ENCODE measurements around the gene CST4.

CST4 gene

DNA sequence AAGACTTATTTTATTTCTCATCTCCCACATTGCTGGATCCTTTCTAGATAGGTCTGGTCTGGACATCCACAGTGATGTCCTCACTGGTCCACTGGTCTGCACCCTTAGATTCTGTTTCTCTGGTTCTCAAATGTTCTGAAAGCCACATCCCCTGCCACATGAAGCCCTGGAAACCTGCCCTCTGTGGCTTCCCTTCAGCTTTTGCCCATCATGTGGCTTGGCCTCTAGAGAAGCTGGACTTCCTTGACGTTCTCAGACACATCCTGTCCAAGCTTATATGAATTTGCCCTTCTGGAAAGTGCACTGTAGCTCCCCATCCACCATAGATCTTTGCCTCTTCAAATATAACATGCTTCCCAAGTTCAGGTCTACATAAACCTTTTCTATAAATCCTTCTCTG lies 18.5 kb downstream of the CST4 start (continued):
- TF ChIP-seq, protein P1, sequence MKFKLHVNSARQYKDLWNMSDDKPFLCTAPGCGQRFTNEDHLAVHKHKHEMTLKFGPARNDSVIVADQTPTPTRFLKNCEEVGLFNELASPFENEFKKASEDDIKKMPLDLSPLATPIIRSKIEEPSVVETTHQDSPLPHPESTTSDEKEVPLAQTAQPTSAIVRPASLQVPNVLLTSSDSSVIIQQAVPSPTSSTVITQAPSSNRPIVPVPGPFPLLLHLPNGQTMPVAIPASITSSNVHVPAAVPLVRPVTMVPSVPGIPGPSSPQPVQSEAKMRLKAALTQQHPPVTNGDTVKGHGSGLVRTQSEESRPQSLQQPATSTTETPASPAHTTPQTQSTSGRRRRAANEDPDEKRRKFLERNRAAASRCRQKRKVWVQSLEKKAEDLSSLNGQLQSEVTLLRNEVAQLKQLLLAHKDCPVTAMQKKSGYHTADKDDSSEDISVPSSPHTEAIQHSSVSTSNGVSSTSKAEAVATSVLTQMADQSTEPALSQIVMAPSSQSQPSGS (tag by site-specific recombination; IDR thresholded peaks at IDR 0.05; ENCODE audit: low read depth): no peak
- TF ChIP-seq, protein P2, sequence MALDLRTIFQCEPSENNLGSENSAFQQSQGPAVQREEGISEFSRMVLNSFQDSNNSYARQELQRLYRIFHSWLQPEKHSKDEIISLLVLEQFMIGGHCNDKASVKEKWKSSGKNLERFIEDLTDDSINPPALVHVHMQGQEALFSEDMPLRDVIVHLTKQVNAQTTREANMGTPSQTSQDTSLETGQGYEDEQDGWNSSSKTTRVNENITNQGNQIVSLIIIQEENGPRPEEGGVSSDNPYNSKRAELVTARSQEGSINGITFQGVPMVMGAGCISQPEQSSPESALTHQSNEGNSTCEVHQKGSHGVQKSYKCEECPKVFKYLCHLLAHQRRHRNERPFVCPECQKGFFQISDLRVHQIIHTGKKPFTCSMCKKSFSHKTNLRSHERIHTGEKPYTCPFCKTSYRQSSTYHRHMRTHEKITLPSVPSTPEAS (tag by site-specific recombination; IDR thresholded peaks at IDR 0.05): no peak
- TF ChIP-seq, protein P3, sequence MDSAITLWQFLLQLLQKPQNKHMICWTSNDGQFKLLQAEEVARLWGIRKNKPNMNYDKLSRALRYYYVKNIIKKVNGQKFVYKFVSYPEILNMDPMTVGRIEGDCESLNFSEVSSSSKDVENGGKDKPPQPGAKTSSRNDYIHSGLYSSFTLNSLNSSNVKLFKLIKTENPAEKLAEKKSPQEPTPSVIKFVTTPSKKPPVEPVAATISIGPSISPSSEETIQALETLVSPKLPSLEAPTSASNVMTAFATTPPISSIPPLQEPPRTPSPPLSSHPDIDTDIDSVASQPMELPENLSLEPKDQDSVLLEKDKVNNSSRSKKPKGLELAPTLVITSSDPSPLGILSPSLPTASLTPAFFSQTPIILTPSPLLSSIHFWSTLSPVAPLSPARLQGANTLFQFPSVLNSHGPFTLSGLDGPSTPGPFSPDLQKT (IDR thresholded peaks at IDR 0.05; ENCODE audit: borderline replicate concordance, low read depth, low read length): no peak
- TF ChIP-seq ZNF292 (tag by site-specific recombination; IDR thresholded peaks at IDR 0.05; ENCODE audit: borderline replicate concordance, low read depth) (no peak), ZNF114 (tag by site-specific recombination; IDR thresholded peaks at IDR 0.05) (no peak), ZNF426 (tag by site-specific recombination; IDR thresholded peaks at IDR 0.05) (no peak), ZNF423 (tag by site-specific recombination; IDR thresholded peaks at IDR 0.05) (no peak), ZNF157 (tag by site-specific recombination; IDR thresholded peaks at IDR 0.05) (no peak), KLF7 (tag by site-specific recombination; IDR thresholded peaks at IDR 0.05; ENCODE audit: borderline replicate concordance) (no peak), TRIM28 (IDR thresholded peaks at IDR 0.05; ENCODE audit: borderline replicate concordance, low read length) (no peak), ZNF274 (IDR thresholded peaks at IDR 0.05; ENCODE audit: low read length) (no peak), ZNF274 (tag by site-specific recombination; IDR thresholded peaks at IDR 0.05; ENCODE audit: borderline replicate concordance) (no peak)
- TF ChIP-seq, protein P4, sequence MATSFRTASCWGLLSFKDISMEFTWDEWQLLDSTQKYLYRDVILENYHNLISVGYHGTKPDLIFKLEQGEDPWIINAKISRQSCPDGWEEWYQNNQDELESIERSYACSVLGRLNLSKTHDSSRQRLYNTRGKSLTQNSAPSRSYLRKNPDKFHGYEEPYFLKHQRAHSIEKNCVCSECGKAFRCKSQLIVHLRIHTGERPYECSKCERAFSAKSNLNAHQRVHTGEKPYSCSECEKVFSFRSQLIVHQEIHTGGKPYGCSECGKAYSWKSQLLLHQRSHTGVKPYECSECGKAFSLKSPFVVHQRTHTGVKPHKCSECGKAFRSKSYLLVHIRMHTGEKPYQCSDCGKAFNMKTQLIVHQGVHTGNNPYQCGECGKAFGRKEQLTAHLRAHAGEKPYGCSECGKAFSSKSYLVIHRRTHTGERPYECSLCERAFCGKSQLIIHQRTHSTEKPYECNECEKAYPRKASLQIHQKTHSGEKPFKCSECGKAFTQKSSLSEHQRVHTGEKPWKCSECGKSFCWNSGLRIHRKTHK (tag by site-specific recombination; IDR thresholded peaks at IDR 0.05): no peak

DNA sequence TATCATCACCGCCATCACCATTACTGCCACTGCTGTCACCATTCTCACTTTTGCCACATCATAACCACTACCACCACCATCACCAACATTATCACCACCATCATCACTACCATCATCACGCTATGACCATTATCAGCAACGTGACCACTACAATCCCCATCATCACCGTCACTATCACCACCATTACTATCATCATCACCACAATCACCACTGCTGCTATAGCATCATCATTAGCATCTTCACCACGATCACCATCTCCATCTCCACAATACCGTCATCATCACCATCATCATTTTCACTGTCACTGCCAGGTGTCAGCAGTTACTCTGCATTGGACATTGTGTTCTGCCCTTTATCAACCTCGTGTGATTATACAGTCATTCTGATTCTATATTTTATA lies 19.0 kb downstream of the CST4 start:
- H3K27ac ChIP-seq (ENCODE audit: extremely low read depth, low read depth, low read length): no peak overlapping the region
- H3K36me3 ChIP-seq (ENCODE audit: control insufficient read depth in 2 of 2, insufficient read depth in 1 of 2, low read length in 2 of 2): no peaks in the 10 kb centered on the region
- POLR2A ChIA-PET: no interaction called here
- H3K4me1 ChIP-seq (ENCODE audit: control insufficient read depth, insufficient read depth, low read length): no peaks in the 10 kb centered on the region
- CTCF ChIA-PET: interaction anchor here (0.7 kb wide), 1 partner anchor 10 kb away, joined by 3 read pairs; no protein-coding TSS in a partner anchor
- TF ChIP-seq ZNF610 (tag by site-specific recombination; IDR thresholded peaks at IDR 0.05; ENCODE audit: borderline replicate concordance): no peak
- TF ChIP-seq KLF10 (tag by site-specific recombination; IDR thresholded peaks at IDR 0.05): no peak
- no peak for TF ChIP-seq ZNF548 (tag by site-specific recombination; IDR thresholded peaks at IDR 0.05)
- TF ChIP-seq ZNF16 (tag by site-specific recombination; IDR thresholded peaks at IDR 0.05; ENCODE audit: low read depth): no peak
- no peak for TF ChIP-seq ZSCAN16 (tag by site-specific recombination; IDR thresholded peaks at IDR 0.05)
- no peak overlapping the region for H3K4me3 ChIP-seq (ENCODE audit: low read depth, low read length)
- H3K9me3 ChIP-seq (ENCODE audit: control insufficient read depth, insufficient read depth, low read depth, low read length): no peaks in the 10 kb centered on the region

DNA sequence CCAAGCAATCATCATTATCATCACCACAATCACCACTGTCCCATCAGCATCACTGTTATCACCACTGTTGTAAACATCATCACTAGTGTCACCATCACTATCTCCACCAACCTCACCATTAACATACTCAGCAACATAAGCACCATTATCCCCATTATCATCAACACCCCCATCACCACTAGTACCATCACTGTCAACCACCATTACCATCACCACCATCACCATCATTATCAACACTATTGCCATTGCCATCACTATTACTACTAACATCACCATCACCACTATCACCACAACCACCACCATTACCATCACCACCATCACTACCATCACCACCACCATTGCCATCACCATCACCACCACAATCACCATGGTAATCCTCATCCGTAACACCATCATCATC lies 19.5 kb downstream of the CST4 start:
- H3K4me3 ChIP-seq (ENCODE audit: low read depth, low read length): no peak overlapping the region
- no peaks in the 10 kb centered on the region for H3K4me1 ChIP-seq (ENCODE audit: control insufficient read depth, insufficient read depth, low read length)
- ChIA-PET CTCF (interaction anchor here (0.6 to 1.5 kb wide), 12 partner anchors 10 to 266 kb away, joined by 3 to 8 read pairs (median 3); no protein-coding TSS in a partner anchor), POLR2A (no interaction called here)
- TF ChIP-seq ZFP69B (tag by site-specific recombination; IDR thresholded peaks at IDR 0.05): no peak
- TF ChIP-seq, protein P5, sequence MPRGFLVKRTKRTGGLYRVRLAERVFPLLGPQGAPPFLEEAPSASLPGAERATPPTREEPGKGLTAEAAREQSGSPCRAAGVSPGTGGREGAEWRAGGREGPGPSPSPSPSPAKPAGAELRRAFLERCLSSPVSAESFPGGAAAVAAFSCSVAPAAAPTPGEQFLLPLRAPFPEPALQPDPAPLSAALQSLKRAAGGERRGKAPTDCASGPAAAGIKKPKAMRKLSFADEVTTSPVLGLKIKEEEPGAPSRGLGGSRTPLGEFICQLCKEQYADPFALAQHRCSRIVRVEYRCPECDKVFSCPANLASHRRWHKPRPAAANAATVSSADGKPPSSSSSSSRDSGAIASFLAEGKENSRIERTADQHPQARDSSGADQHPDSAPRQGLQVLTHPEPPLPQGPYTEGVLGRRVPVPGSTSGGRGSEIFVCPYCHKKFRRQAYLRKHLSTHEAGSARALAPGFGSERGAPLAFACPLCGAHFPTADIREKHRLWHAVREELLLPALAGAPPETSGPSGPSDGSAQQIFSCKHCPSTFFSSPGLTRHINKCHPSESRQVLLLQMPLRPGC (tag by site-specific recombination; IDR thresholded peaks at IDR 0.05): 0 out of 2 replicates have a peak, but pooled peaks have one; percentile 11
- TF ChIP-seq, protein P6, sequence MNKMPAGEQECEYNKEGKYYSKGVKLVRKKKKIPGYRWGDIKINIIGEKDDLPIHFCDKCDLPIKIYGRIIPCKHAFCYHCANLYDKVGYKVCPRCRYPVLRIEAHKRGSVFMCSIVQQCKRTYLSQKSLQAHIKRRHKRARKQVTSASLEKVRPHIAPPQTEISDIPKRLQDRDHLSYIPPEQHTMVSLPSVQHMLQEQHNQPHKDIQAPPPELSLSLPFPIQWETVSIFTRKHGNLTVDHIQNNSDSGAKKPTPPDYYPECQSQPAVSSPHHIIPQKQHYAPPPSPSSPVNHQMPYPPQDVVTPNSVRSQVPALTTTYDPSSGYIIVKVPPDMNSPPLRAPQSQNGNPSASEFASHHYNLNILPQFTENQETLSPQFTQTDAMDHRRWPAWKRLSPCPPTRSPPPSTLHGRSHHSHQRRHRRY (tag by site-specific recombination; IDR thresholded peaks at IDR 0.05): no peak
- TF ChIP-seq ZNF138 (tag by site-specific recombination; IDR thresholded peaks at IDR 0.05; ENCODE audit: borderline replicate concordance): no peak
- TF ChIP-seq ZNF274 (IDR thresholded peaks at IDR 0.05; ENCODE audit: low read length): no peak
- TF ChIP-seq ZNF274 (tag by site-specific recombination; IDR thresholded peaks at IDR 0.05; ENCODE audit: borderline replicate concordance): no peak
- no peak for TF ChIP-seq ZNF514 (tag by site-specific recombination; IDR thresholded peaks at IDR 0.05)
- no peak for TF ChIP-seq ZNF777 (tag by site-specific recombination; IDR thresholded peaks at IDR 0.05; ENCODE audit: borderline replicate concordance)
- no peaks in the 10 kb centered on the region for H3K9me3 ChIP-seq (ENCODE audit: control insufficient read depth, insufficient read depth, low read depth, low read length)
- H3K36me3 ChIP-seq (ENCODE audit: control insufficient read depth in 2 of 2, insufficient read depth in 1 of 2, low read length in 2 of 2): no peaks in the 10 kb centered on the region
- no peak overlapping the region for H3K27ac ChIP-seq (ENCODE audit: extremely low read depth, low read depth, low read length)

All from HEK293 (cell line).